ENCODE measurements around the gene KCNC3.

Gene KCNC3

GRCh38 chr19:50329146-50329925 is at the start of gene KCNC3:
Gene KCNC3 (minus strand): TSS chr19:50329377. CDS start chr19:50329082, 295 bp downstream.
- Histone ChIP-seq H3K9me3 (ENCODE audit: insufficient read depth, low read length) (no peaks in the 10 kb centered on the region), H3K4me1 (ENCODE audit: insufficient read depth, insufficient read length) (peaks cover 4% of the 10 kb centered on the region), H3K27me3 (ENCODE audit: insufficient read depth, insufficient read length) (no peaks in the 10 kb centered on the region), H3K36me3 (ENCODE audit: insufficient read depth, insufficient read length, low read length) (peaks cover under 1% of the 10 kb centered on the region), H3K9ac (ENCODE audit: insufficient read length, low read depth) (peak within 1 kb of the TSS; percentile 86), H3K4me3 (ENCODE audit: insufficient read length, low read depth) (peak within 1 kb of the TSS; percentile 77)
- no peak for TF ChIP-seq ZNF274 (IDR thresholded peaks at IDR 0.05; ENCODE audit: low read depth, low read length)
- TF ChIP-seq SUZ12 (IDR thresholded peaks at IDR 0.05; ENCODE audit: extremely low read depth, insufficient read depth, insufficient read length): no peak
- no peak for TF ChIP-seq YY1 (IDR thresholded peaks at IDR 0.05; ENCODE audit: insufficient read depth, insufficient read length)
- DNase-seq (ENCODE audit: low read depth, low spot score): peak; percentile 96

GRCh38 chr19:50378863-50379236 is 49.7 kb upstream of the KCNC3 start:
- Histone ChIP-seq H3K4me1 (ENCODE audit: insufficient read depth, insufficient read length) (peaks cover 3% of the 10 kb centered on the region), H3K9me3 (ENCODE audit: insufficient read depth, low read length) (no peaks in the 10 kb centered on the region), H3K9ac (ENCODE audit: insufficient read length, low read depth) (no peak overlapping the region), H3K4me3 (ENCODE audit: insufficient read length, low read depth) (no peak overlapping the region), H3K36me3 (ENCODE audit: insufficient read depth, insufficient read length, low read length) (peaks cover 58% of the 10 kb centered on the region), H3K27me3 (ENCODE audit: insufficient read depth, insufficient read length) (no peaks in the 10 kb centered on the region)
- DNase-seq (ENCODE audit: low read depth, low spot score): no peak
- no peak for TF ChIP-seq ZNF274 (IDR thresholded peaks at IDR 0.05; ENCODE audit: low read depth, low read length)
- TF ChIP-seq YY1 (IDR thresholded peaks at IDR 0.05; ENCODE audit: insufficient read depth, insufficient read length): no peak
- no peak for TF ChIP-seq SUZ12 (IDR thresholded peaks at IDR 0.05; ENCODE audit: extremely low read depth, insufficient read depth, insufficient read length)

GRCh38 chr19:50378169-50378862 is 49.1 kb upstream of the KCNC3 start:
- Histone ChIP-seq H3K4me1 (ENCODE audit: insufficient read depth, insufficient read length) (peaks cover 3% of the 10 kb centered on the region), H3K9me3 (ENCODE audit: insufficient read depth, low read length) (no peaks in the 10 kb centered on the region), H3K36me3 (ENCODE audit: insufficient read depth, insufficient read length, low read length) (peaks cover 58% of the 10 kb centered on the region), H3K9ac (ENCODE audit: insufficient read length, low read depth) (no peak overlapping the region), H3K27me3 (ENCODE audit: insufficient read depth, insufficient read length) (no peaks in the 10 kb centered on the region), H3K4me3 (ENCODE audit: insufficient read length, low read depth) (no peak overlapping the region)
- DNase-seq (ENCODE audit: low read depth, low spot score): no peak
- no peak for TF ChIP-seq SUZ12 (IDR thresholded peaks at IDR 0.05; ENCODE audit: extremely low read depth, insufficient read depth, insufficient read length)
- TF ChIP-seq YY1 (IDR thresholded peaks at IDR 0.05; ENCODE audit: insufficient read depth, insufficient read length): no peak
- TF ChIP-seq ZNF274 (IDR thresholded peaks at IDR 0.05; ENCODE audit: low read depth, low read length): no peak

GRCh38 chr19:50377517-50377916 is 48.3 kb upstream of the KCNC3 start:
- H3K4me3 ChIP-seq (ENCODE audit: insufficient read length, low read depth): no peak overlapping the region
- H3K36me3 ChIP-seq (ENCODE audit: insufficient read depth, insufficient read length, low read length): peaks cover 52% of the 10 kb centered on the region
- peaks cover 3% of the 10 kb centered on the region for H3K4me1 ChIP-seq (ENCODE audit: insufficient read depth, insufficient read length)
- TF ChIP-seq SUZ12 (IDR thresholded peaks at IDR 0.05; ENCODE audit: extremely low read depth, insufficient read depth, insufficient read length) (no peak), ZNF274 (IDR thresholded peaks at IDR 0.05; ENCODE audit: low read depth, low read length) (no peak), YY1 (IDR thresholded peaks at IDR 0.05; ENCODE audit: insufficient read depth, insufficient read length) (no peak)
- no peak for DNase-seq (ENCODE audit: low read depth, low spot score)
- H3K27me3 ChIP-seq (ENCODE audit: insufficient read depth, insufficient read length): no peaks in the 10 kb centered on the region
- H3K9me3 ChIP-seq (ENCODE audit: insufficient read depth, low read length): no peaks in the 10 kb centered on the region
- no peak overlapping the region for H3K9ac ChIP-seq (ENCODE audit: insufficient read length, low read depth)

- Histone ChIP-seq H3K36me3 (ENCODE audit: insufficient read depth, insufficient read length, low read length) (peaks cover 48% of the 10 kb centered on the region), H3K4me3 (ENCODE audit: insufficient read length, low read depth) (no peak overlapping the region), H3K4me1 (ENCODE audit: insufficient read depth, insufficient read length) (peaks cover 3% of the 10 kb centered on the region), H3K9me3 (ENCODE audit: insufficient read depth, low read length) (no peaks in the 10 kb centered on the region), H3K27me3 (ENCODE audit: insufficient read depth, insufficient read length) (no peaks in the 10 kb centered on the region), H3K9ac (ENCODE audit: insufficient read length, low read depth) (no peak overlapping the region)
- no peak for DNase-seq (ENCODE audit: low read depth, low spot score)
- no peak for TF ChIP-seq SUZ12 (IDR thresholded peaks at IDR 0.05; ENCODE audit: extremely low read depth, insufficient read depth, insufficient read length)
- TF ChIP-seq ZNF274 (IDR thresholded peaks at IDR 0.05; ENCODE audit: low read depth, low read length): no peak
These were observed 47.9 kb upstream of the KCNC3 start for GRCh38 chr19:50377051-50377461.

- Histone ChIP-seq H3K27me3 (ENCODE audit: insufficient read depth, insufficient read length) (no peaks in the 10 kb centered on the region), H3K4me1 (ENCODE audit: insufficient read depth, insufficient read length) (peaks cover 3% of the 10 kb centered on the region), H3K36me3 (ENCODE audit: insufficient read depth, insufficient read length, low read length) (peaks cover 42% of the 10 kb centered on the region), H3K9me3 (ENCODE audit: insufficient read depth, low read length) (no peaks in the 10 kb centered on the region), H3K4me3 (ENCODE audit: insufficient read length, low read depth) (peak within 1 kb of the TSS; percentile 92), H3K9ac (ENCODE audit: insufficient read length, low read depth) (peak within 1 kb of the TSS; percentile 88)
- TF ChIP-seq YY1 (IDR thresholded peaks at IDR 0.05; ENCODE audit: insufficient read depth, insufficient read length) (no peak), ZNF274 (IDR thresholded peaks at IDR 0.05; ENCODE audit: low read depth, low read length) (no peak), SUZ12 (IDR thresholded peaks at IDR 0.05; ENCODE audit: extremely low read depth, insufficient read depth, insufficient read length) (no peak)
- DNase-seq (ENCODE audit: low read depth, low spot score): peak; percentile 90
These were observed 47.2 kb upstream of the KCNC3 start, which contains the start of gene NR1H2 for GRCh38 chr19:50376166-50377050. Gene NR1H2 (plus strand): TSS chr19:50376457. CDS start chr19:50377606, 1,149 bp downstream.

Measured in NT2/D1 (cell line).